SH-SY5Y (cell line): Measurements from ENCODE around the gene CUEDC1.

Experiments used
- GATA2 ChIP-seq: IDR thresholded peaks from 2 replicates; pipeline ENCODE4 v1.6.1; 2011; ENCODE audit warnings: mild to moderate bottlenecking, low read depth, low read length
- GATA3 ChIP-seq: IDR thresholded peaks from 2 replicates; pipeline ENCODE4 v1.6.1; 2011; ENCODE audit warnings: low read depth, mild to moderate bottlenecking, low read length, moderate library complexity

- TF ChIP-seq GATA2 (no peak), GATA3 (no peak)
These were observed 102.3 kb downstream of the CUEDC1 start for GRCh38 chr17:57852955-57853328.
